GM19043 (cell line): ENCODE results near the gene CDH22.

Experiments used
- ATAC-seq: cut with Tn5 transposase; IDR thresholded peaks from one replicate; pipeline ENCODE4 v1.9.1; 2021; ENCODE audit warnings: low read depth; ENCODE audit not compliant: unreplicated experiment

Gene CDH22

GRCh38 chr20:46178891-46179290 is 129.4 kb downstream of the CDH22 start:
- ATAC-seq = no peak

GRCh38 chr20:46177768-46178167 is 130.5 kb downstream of the CDH22 start:
- ATAC-seq = no peak

- ATAC-seq = no peak
Measured at GRCh38 chr20:46176739-46177378, 131.4 kb downstream of the CDH22 start.

GRCh38 chr20:46175127-46175494 is 133.2 kb downstream of the CDH22 start:
- ATAC-seq = no peak

- no peak for ATAC-seq
Measured at GRCh38 chr20:46174469-46175126, 133.7 kb downstream of the CDH22 start.

GRCh38 chr20:46173652-46174468 is 134.4 kb downstream of the CDH22 start:
- no peak for ATAC-seq

- no peak for ATAC-seq
Measured at GRCh38 chr20:46172961-46173536, 135.2 kb downstream of the CDH22 start.

- ATAC-seq = no peak
Measured at GRCh38 chr20:46172455-46172854, 135.8 kb downstream of the CDH22 start.

- ATAC-seq = no peak
Measured at GRCh38 chr20:46171909-46172308, 136.4 kb downstream of the CDH22 start.

- no peak for ATAC-seq
Measured at GRCh38 chr20:46171476-46171875, 136.8 kb downstream of the CDH22 start.

GRCh38 chr20:46169245-46170171 is 138.8 kb downstream of the CDH22 start:
- ATAC-seq = no peak

- no peak for ATAC-seq
Measured at GRCh38 chr20:46168438-46168837, 139.9 kb downstream of the CDH22 start.

- ATAC-seq = no peak
Measured at GRCh38 chr20:46167080-46167479, 141.2 kb downstream of the CDH22 start.

- ATAC-seq = no peak
Measured at GRCh38 chr20:46164254-46164653, 144.0 kb downstream of the CDH22 start.

- no peak for ATAC-seq
Measured at GRCh38 chr20:46161921-46162320, 146.4 kb downstream of the CDH22 start.

GRCh38 chr20:46160661-46161060 is 147.6 kb downstream of the CDH22 start:
- no peak for ATAC-seq

GRCh38 chr20:46159101-46159897 is 149.0 kb downstream of the CDH22 start:
- ATAC-seq = no peak

GRCh38 chr20:46158476-46158987 is 149.8 kb downstream of the CDH22 start:
- no peak for ATAC-seq

- ATAC-seq = no peak
Measured at GRCh38 chr20:46157625-46158024, 150.7 kb downstream of the CDH22 start.
